Smooth muscle cell (in vitro differentiated cells): ENCODE measurements around the gene ZNF865. TPM values are rescaled to one million over a fixed set of nuclear protein-coding genes. Genes with fewer than 3 reads are reported as not detected.

ENCODE experiments used
- DNase-seq: peaks from one replicate; lab custom pipeline; 2025; ENCODE audit not compliant: unreplicated experiment; lab: John Stamatoyannopoulos, UW
- H2AFZ ChIP-seq: fragments of 200-600 bp; sonication (generic); 2 replicates; pipeline ENCODE4 v1.6.0; 2016; ENCODE audit warnings: antibody characterized with exemption, low read depth, mild to moderate bottlenecking
- H3F3A ChIP-seq: fragments of 200-600 bp; sonication (generic); 2 replicates; pipeline ENCODE4 v1.6.0; 2017; ENCODE audit warnings: antibody characterized with exemption, low read depth
- H3K27ac ChIP-seq: fragments of 200-600 bp; sonication (generic); 2 replicates; pipeline ENCODE4 v1.5.1; 2016; ENCODE audit warnings: low read depth, mild to moderate bottlenecking
- H3K27me3 ChIP-seq: fragments of 200-600 bp; sonication (generic); 2 replicates; pipeline ENCODE4 v1.6.1; 2016; ENCODE audit warnings: low read depth, mild to moderate bottlenecking
- H3K36me3 ChIP-seq: fragments of 200-600 bp; sonication (generic); 2 replicates; pipeline ENCODE4 v1.5.1; 2016; ENCODE audit warnings: low read depth
- H3K4me1 ChIP-seq: fragments of 200-600 bp; sonication (generic); 2 replicates; pipeline ENCODE4 v1.5.1; 2016; ENCODE audit warnings: low read depth
- H3K4me2 ChIP-seq: fragments of 200-600 bp; sonication (generic); 2 replicates; pipeline ENCODE4 v1.6.0; 2016; ENCODE audit warnings: mild to moderate bottlenecking
- H3K4me3 ChIP-seq: fragments of 200-600 bp; sonication (generic); 2 replicates; pipeline ENCODE4 v1.5.1; 2016; ENCODE audit warnings: mild to moderate bottlenecking
- H3K79me2 ChIP-seq: fragments of 200-600 bp; sonication (generic); 2 replicates; pipeline ENCODE4 v1.6.0; 2016; ENCODE audit warnings: low read depth, mild to moderate bottlenecking
- H3K9ac ChIP-seq: fragments of 200-600 bp; sonication (generic); 2 replicates; pipeline ENCODE4 v1.6.0; 2016; ENCODE audit warnings: low read depth
- H3K9me3 ChIP-seq: fragments of 200-600 bp; sonication (generic); replicated peaks from 2 replicates; pipeline ENCODE4 v1.5.1; 2016; ENCODE audit warnings: low read depth
- H4K20me1 ChIP-seq: fragments of 200-600 bp; sonication (generic); 2 replicates; pipeline ENCODE4 v1.6.0; 2016; ENCODE audit warnings: low read depth
- WGBS: methylation state at CpG from one replicate; pipeline ENCODE4 v1.1.7; 2016; ENCODE audit warnings: low lambda C conversion rate; 5-methylcytosine and 5-hydroxymethylcytosine counted together
- polyA plus RNA-seq: library from polyadenylated mRNA; unstranded; fragments of >200 nt; fragmentation: Nextera tagmentation; extraction: Ambion mirVana; gene quantifications from 2 replicates; pipeline ENCODE4 v1.2.1, GENCODE V29; 2016
- total RNA-seq: library from RNA; depleted of rRNA; stranded (reverse); fragments of >200 nt; gene quantifications from 2 replicates; pipeline ENCODE4 v1.2.3, GENCODE V29; 2014
- TF ChIP-seq, protein P1 (sequence below): fragments of 200-600 bp; sonication (generic); IDR thresholded peaks from 2 replicates; pipeline ENCODE4 v1.5.1; 2017; ENCODE audit warnings: borderline replicate concordance, mild to moderate bottlenecking, antibody characterized with exemption; ENCODE audit not compliant: insufficient read depth, poor library complexity, severe bottlenecking

The ZNF865 gene
- total and polyA plus RNA-seq, 2 experiments from 2014 or later, result 1.2 to 3.8 TPM

DNA sequence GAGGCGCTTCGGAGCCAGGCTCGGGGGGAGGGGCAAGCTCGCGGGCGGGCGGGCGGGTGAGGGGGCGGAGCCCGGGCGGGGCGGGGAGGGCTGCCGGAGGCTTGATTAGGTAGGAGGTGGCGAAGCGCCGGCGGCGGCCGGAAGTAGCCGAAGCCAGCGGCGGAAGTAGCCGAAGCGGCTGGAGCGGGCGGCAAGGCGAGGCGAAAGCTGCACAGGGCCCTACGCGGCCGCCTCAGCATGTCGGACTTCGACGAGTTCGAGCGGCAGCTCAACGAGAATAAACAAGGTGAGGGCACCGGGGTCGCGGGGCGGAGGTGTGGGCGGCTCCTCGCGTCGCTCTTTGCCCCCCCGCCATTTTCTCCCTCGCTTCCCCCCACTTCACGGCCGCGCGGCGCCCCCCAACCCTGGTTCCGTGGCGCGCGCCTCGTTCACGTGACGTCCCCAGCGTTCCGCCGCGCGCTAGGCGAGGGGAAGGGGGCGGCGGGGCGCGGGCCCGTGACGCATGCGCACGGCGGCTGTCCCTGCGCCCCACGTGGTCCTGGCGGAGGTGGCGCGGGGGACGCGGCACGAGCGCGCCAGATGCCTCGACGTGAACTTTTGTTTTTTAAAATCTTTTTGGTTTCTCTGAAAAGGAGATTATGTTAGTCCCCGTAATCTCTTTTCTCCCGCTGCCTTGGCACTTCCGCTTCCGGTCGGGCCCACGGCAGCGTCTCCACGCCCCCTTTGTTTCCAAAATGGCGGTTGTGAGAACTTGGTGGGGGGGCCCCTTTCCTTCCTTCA lies 49.6 kb downstream of the ZNF865 start, which contains the start of gene U2AF2:
U2AF2 (plus strand) TSS at position 168 of the 780 bp plus-strand sequence; CDS start at position 238, 70 bp downstream.
- under 1% methylated on average over 63 of the region's 95 CpGs for WGBS

DNA sequence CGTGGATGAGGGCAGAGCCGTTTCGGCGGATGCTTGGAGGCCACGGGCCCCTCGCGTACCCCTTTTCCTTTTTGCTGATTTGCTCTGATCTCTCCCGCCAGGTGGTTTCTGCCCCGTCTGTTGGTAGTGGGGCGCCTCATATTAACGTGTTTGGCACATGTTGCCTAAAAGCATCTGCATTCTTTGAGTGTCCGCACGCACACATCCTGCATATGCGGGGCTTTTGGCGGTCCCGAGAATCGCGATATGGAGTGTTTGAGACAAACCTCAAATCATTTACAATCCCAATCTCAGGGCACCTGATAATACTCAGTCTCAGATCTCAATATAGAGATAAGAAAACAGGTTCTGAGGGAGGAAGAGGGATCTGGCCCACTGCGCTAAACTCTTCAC lies 50.2 kb downstream of the ZNF865 start:
- TF ChIP-seq, protein P1, sequence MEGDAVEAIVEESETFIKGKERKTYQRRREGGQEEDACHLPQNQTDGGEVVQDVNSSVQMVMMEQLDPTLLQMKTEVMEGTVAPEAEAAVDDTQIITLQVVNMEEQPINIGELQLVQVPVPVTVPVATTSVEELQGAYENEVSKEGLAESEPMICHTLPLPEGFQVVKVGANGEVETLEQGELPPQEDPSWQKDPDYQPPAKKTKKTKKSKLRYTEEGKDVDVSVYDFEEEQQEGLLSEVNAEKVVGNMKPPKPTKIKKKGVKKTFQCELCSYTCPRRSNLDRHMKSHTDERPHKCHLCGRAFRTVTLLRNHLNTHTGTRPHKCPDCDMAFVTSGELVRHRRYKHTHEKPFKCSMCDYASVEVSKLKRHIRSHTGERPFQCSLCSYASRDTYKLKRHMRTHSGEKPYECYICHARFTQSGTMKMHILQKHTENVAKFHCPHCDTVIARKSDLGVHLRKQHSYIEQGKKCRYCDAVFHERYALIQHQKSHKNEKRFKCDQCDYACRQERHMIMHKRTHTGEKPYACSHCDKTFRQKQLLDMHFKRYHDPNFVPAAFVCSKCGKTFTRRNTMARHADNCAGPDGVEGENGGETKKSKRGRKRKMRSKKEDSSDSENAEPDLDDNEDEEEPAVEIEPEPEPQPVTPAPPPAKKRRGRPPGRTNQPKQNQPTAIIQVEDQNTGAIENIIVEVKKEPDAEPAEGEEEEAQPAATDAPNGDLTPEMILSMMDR, result no peak
- DNase-seq, result no peak
- peaks cover 55% of the 10 kb centered on the region for H3K79me2 ChIP-seq
- H3K4me1 ChIP-seq, result peaks cover 23% of the 10 kb centered on the region
- H3K4me3 ChIP-seq, result peak overlapping the region; percentile 86
- peaks cover 52% of the 10 kb centered on the region for H4K20me1 ChIP-seq
- no peaks in the 10 kb centered on the region for H3F3A ChIP-seq
- H3K36me3 ChIP-seq, result no peaks in the 10 kb centered on the region
- WGBS, result 1% methylated on average over 19 of the region's 19 CpGs
- H3K27ac ChIP-seq, result peak overlapping the region; percentile 97
- peak overlapping the region; percentile 99 for H3K9ac ChIP-seq
- H3K27me3 ChIP-seq, result no peaks in the 10 kb centered on the region
- H3K4me2 ChIP-seq, result peak overlapping the region; percentile 98
- H3K9me3 ChIP-seq, result no peaks in the 10 kb centered on the region
- no peak overlapping the region for H2AFZ ChIP-seq

More for the DNA sequence above, 49.6 kb downstream of the ZNF865 start, which contains the start of gene U2AF2:
- Histone ChIP-seq H3K4me1 (peaks cover 23% of the 10 kb centered on the region), H3K79me2 (peaks cover 49% of the 10 kb centered on the region), H3K36me3 (no peaks in the 10 kb centered on the region), H4K20me1 (peaks cover 46% of the 10 kb centered on the region), H3K27me3 (no peaks in the 10 kb centered on the region), H3F3A (no peaks in the 10 kb centered on the region), H3K4me2 (peak within 1 kb of the TSS; percentile 98), H3K9ac (peak within 1 kb of the TSS; percentile 99), H3K4me3 (peak within 1 kb of the TSS; percentile 86), H3K27ac (peak within 1 kb of the TSS; percentile 97), H3K9me3 (no peaks in the 10 kb centered on the region), H2AFZ (peak within 1 kb of the TSS; percentile 67)
- TF ChIP-seq, protein P1, result no peak
- peak; percentile 93 for DNase-seq

DNA sequence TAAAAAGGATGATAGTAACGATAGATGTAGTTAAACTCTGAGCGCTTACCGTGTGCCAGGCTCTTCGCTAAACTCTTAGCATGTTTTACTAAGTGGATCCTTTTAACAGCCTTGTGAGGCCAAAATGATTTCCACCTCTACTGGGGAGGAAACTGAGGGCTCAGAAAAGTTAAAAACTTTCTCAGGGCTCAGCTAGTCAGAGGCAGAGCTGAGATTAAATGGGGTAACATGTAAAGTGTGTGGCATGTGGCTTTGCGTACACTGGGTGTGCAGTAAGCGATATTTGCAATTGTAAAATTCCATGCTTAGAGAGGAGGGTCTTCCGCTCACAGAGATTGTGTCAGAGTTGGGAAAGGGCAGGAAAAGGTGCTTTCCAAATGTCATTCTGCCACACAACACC lies 51.1 kb downstream of the ZNF865 start:
- no peaks in the 10 kb centered on the region for H3K27me3 ChIP-seq
- H3K36me3 ChIP-seq, result no peaks in the 10 kb centered on the region
- peaks cover 59% of the 10 kb centered on the region for H4K20me1 ChIP-seq
- H3K79me2 ChIP-seq, result peaks cover 62% of the 10 kb centered on the region
- no peak for DNase-seq
- no peaks in the 10 kb centered on the region for H3F3A ChIP-seq
- peak overlapping the region; percentile 97 for H3K27ac ChIP-seq
- no peak overlapping the region for H2AFZ ChIP-seq
- peak overlapping the region; percentile 98 for H3K4me2 ChIP-seq
- peak overlapping the region; percentile 99 for H3K9ac ChIP-seq
- 75% methylated on average over 7 of the region's 7 CpGs for WGBS
- no peaks in the 10 kb centered on the region for H3K9me3 ChIP-seq
- peak overlapping the region; percentile 86 for H3K4me3 ChIP-seq
- H3K4me1 ChIP-seq, result peaks cover 23% of the 10 kb centered on the region
- TF ChIP-seq, protein P1, result no peak
